Endothelial cell of umbilical vein (primary cell): ENCODE data around the gene CHN1. TPM values are rescaled to one million over a fixed set of nuclear protein-coding genes. Genes with fewer than 3 reads are reported as not detected.

Experiments
- BruUV-seq: library from RNA; stranded (reverse); fragments of 400-500 nt; replicated peaks from 2 replicates; lab custom pipeline; 2021; lab: Mats Ljungman, UMichigan
- CTCF ChIA-PET: fragments of 300-600, 350-600 bp; sonication (Branson Sonifier 250); formaldehyde crosslinking; loops from one replicate; lab custom pipeline; 2021; ENCODE audit warnings: antibody characterized with exemption, inconsistent platforms; lab: Charles Lee
- POLR2A ChIA-PET: fragments of 300-600, 350-600 bp; sonication (Branson Sonifier 250); formaldehyde crosslinking; loops from one replicate; lab custom pipeline; 2021; ENCODE audit warnings: antibody characterized with exemption, inconsistent platforms; lab: Charles Lee
- DNase-seq: peaks from one replicate; pipeline ENCODE4 v3.0.0-alpha.2; 2011; ENCODE audit warnings: low read depth, low spot score
- FAIRE-seq: peaks from 2 replicates; lab custom pipeline; 2011; peaks lifted over from hg19 to GRCh38; lab: Jason Lieb, UNC
- H2AFZ ChIP-seq: 2 replicates; pipeline ENCODE4 v1.6.0; 2012; ENCODE audit warnings: low read depth, low read length, control low read depth, inconsistent platforms
- H3K27ac ChIP-seq: 2 replicates; pipeline ENCODE4 v1.5.1; 2011; ENCODE audit warnings: low read depth, mild to moderate bottlenecking, control low read depth, low read length, moderate library complexity; ENCODE audit not compliant: insufficient read depth
- H3K27me3 ChIP-seq, 2 experiments: 2 replicates each; pipeline versions ENCODE4 v1.6.0 to v1.6.1; 2011; ENCODE audit warnings: low read length in 2 of 2, mixed read lengths in 1 of 2; ENCODE audit not compliant: control insufficient read depth in 2 of 2, insufficient read depth in 2 of 2
- H3K36me3 ChIP-seq, 2 experiments: 2 replicates in 1 of 2; 3 replicates in 1 of 2; pipeline ENCODE4 v1.5.1; 2011; ENCODE audit warnings: low read length in 2 of 2, mild to moderate bottlenecking in 1 of 2, moderate library complexity in 1 of 2; ENCODE audit not compliant: control insufficient read depth in 2 of 2, insufficient read depth in 2 of 2; ENCODE audit errors: extremely low read depth in 1 of 2
- H3K4me1 ChIP-seq: 3 replicates; pipeline ENCODE4 v1.5.1; 2011; ENCODE audit warnings: mild to moderate bottlenecking, low read length; ENCODE audit not compliant: control insufficient read depth, insufficient read depth; ENCODE audit errors: extremely low read depth
- H3K4me2 ChIP-seq: 2 replicates; pipeline ENCODE4 v1.6.1; 2011; ENCODE audit warnings: low read length, control low read depth, mixed read lengths; ENCODE audit not compliant: insufficient read depth
- H3K4me3 ChIP-seq, 3 experiments: fragments of 200-600 bp in 1 of 3; sonication (generic), shearing (Covaris generic) in 1 of 3; replicated peaks in 1 of 3; 2 replicates each; pipeline ENCODE4 v1.5.1; 2011 to 2016; ENCODE audit warnings: control low read depth in 3 of 3, low read length in 3 of 3, mild to moderate bottlenecking in 2 of 3, inconsistent platforms in 1 of 3, low read depth in 1 of 3, moderate library complexity in 1 of 3; ENCODE audit not compliant: insufficient read depth in 1 of 3
- H3K79me2 ChIP-seq: 2 replicates; pipeline ENCODE4 v1.6.0; 2012; ENCODE audit warnings: low read length, inconsistent platforms; ENCODE audit not compliant: control insufficient read depth, insufficient read depth
- H3K9ac ChIP-seq: replicated peaks from 2 replicates; pipeline ENCODE3; 2011; ENCODE audit warnings: low read length, control low read depth; ENCODE audit not compliant: insufficient read depth; ENCODE audit errors: extremely low read depth
- H3K9me1 ChIP-seq: replicated peaks from 3 replicates; pipeline ENCODE4 v1.6.0; 2011; ENCODE audit warnings: mild to moderate bottlenecking, low read length; ENCODE audit not compliant: control insufficient read depth, insufficient read depth; ENCODE audit errors: extremely low read depth
- H3K9me3 ChIP-seq: replicated peaks from 2 replicates; pipeline ENCODE4 v1.5.1; 2012; ENCODE audit warnings: low read length, inconsistent platforms; ENCODE audit not compliant: control insufficient read depth, insufficient read depth
- H4K20me1 ChIP-seq: replicated peaks from 2 replicates; pipeline ENCODE3; 2011; ENCODE audit warnings: mild to moderate bottlenecking, low read length; ENCODE audit not compliant: control insufficient read depth, insufficient read depth; ENCODE audit errors: extremely low read depth
- CTCF ChIP-seq, 2 donors: IDR thresholded peaks; 1 replicate in 1 of 2; 2 replicates in 1 of 2; pipeline ENCODE4 v1.5.1; 2011; ENCODE audit warnings: low read length in 2 of 2, mild to moderate bottlenecking in 2 of 2, moderate library complexity in 2 of 2, control low read depth in 1 of 2, inconsistent platforms in 1 of 2, low read depth in 1 of 2; ENCODE audit not compliant: insufficient read depth in 1 of 2; ENCODE audit errors: extremely low read depth in 1 of 2
- EZH2 ChIP-seq: IDR thresholded peaks from 2 replicates; pipeline ENCODE4 v1.6.1; 2012; ENCODE audit warnings: borderline replicate concordance, low read depth, mild to moderate bottlenecking, moderate library complexity, low read length, inconsistent platforms; ENCODE audit not compliant: severe bottlenecking
- FOS ChIP-seq: IDR thresholded peaks from 2 replicates; pipeline ENCODE4 v1.6.1; 2011; ENCODE audit warnings: mild to moderate bottlenecking, low read length, moderate library complexity, borderline replicate concordance; ENCODE audit not compliant: insufficient read depth
- GATA2 ChIP-seq: IDR thresholded peaks from 2 replicates; pipeline ENCODE4 v1.7.0; 2011; ENCODE audit warnings: low read depth, mild to moderate bottlenecking, moderate library complexity, mixed read lengths, low read length; ENCODE audit not compliant: insufficient read length, insufficient read depth
- MAX ChIP-seq: IDR thresholded peaks from 2 replicates; pipeline ENCODE4 v1.6.1; 2011; ENCODE audit not compliant: insufficient read depth, insufficient read length
- MYC ChIP-seq: IDR thresholded peaks from one replicate; pipeline ENCODE4 v1.6.1; 2011; ENCODE audit warnings: mild to moderate bottlenecking, low read depth, low read length
- POLR2A ChIP-seq: IDR thresholded peaks from 2 replicates; pipeline ENCODE4 v1.6.1; 2012; ENCODE audit warnings: low read depth, mild to moderate bottlenecking, control low read depth, low read length
- POLR2AphosphoS5 ChIP-seq: IDR thresholded peaks from 2 replicates; pipeline ENCODE4 v1.6.1; 2012; ENCODE audit warnings: low read depth, mild to moderate bottlenecking, control low read depth, low read length, moderate library complexity; ENCODE audit not compliant: insufficient read depth
- dilution Hi-C: fragments of 300-500 bp; cut with MboI; formaldehyde crosslinking; loops from one replicate; pipeline ENCODE4 v1.15.0; 2019; ENCODE audit warnings: low sequenced_read_pairs; ENCODE audit not compliant: extremely low pct_ligation_motif_present
- intact Hi-C: fragments of 100-400 bp; cut with micrococcal nuclease; formaldehyde crosslinking; loops from one replicate; pipeline ENCODE4 v1.10.0; 2022
- polyA plus RNA-seq, 4 experiments: library from polyadenylated mRNA; depleted of rRNA in 3 of 4; stranded (reverse) in 3 of 4; unstranded in 1 of 4; fragments of >200 nt; gene quantifications; 2 replicates each; pipeline versions ENCODE4 v1.2.1 to v1.2.3, GENCODE V29; 2011 to 2012; ENCODE audit warnings: missing spikeins in 1 of 4
- total RNA-seq: library from RNA; stranded (reverse); gene quantifications from 2 replicates; pipeline ENCODE4 v1.2.3, GENCODE V29; 2021

CHN1 gene
- total and polyA plus RNA-seq, 2 donors (not counting 3 experiments of a cell fraction or from before 2014, with no cell fraction given): 23.3 to 24.9 TPM

- FAIRE-seq: peak; percentile 15
- Histone ChIP-seq H3K36me3 (no peaks in the 10 kb centered on the region), H3K9me3 (no peaks in the 10 kb centered on the region), H3K9me1 (no peaks in the 10 kb centered on the region), H3K79me2 (no peaks in the 10 kb centered on the region), H3K4me2 (no peak overlapping the region), H4K20me1 (no peaks in the 10 kb centered on the region), H3K9ac (no peak overlapping the region), H3K27me3 (peaks cover 0 to 3% of the 10 kb centered on the region in 2 experiments), H3K4me1 (peaks cover 24% of the 10 kb centered on the region), H3K27ac (no peak overlapping the region), H3K4me3 (no peak overlapping the region), H2AFZ (peak overlapping the region; percentile 30)
- ChIA-PET POLR2A (no interaction called here), CTCF (interaction anchor here (0.7 to 4.8 kb wide), 11 partner anchors 8 to 1088 kb away, joined by 3 to 15 read pairs (median 3); no protein-coding TSS in a partner anchor)
- TF ChIP-seq CTCF (IDR thresholded peaks at IDR 0.05; ENCODE audit: extremely low read depth in 1 of 2, insufficient read depth in 1 of 2, low read depth in 1 of 2, low read length in 2 of 2) (no peak), FOS (no peak)
- DNase-seq: peak; percentile 44
- intact Hi-C loops (loop anchor here (10.0 kb wide), 1 partner anchor 415 kb away; the partner anchor contains the start of gene WIPF1), dilution Hi-C loops (no loop called here)
- no TSS peak for BruUV-seq
Observed at GRCh38 chr2:175009917-175010621, 4.9 kb upstream of the CHN1 start.

GRCh38 chr2:175008801-175009495, 3.8 kb upstream of the CHN1 start:
- H3K79me2 ChIP-seq: no peaks in the 10 kb centered on the region
- H2AFZ ChIP-seq: no peak overlapping the region
- H3K36me3 ChIP-seq: no peaks in the 10 kb centered on the region
- ChIA-PET CTCF (interaction anchor here (0.8 to 4.8 kb wide), 6 partner anchors 10 to 310 kb away, joined by 3 to 15 read pairs (median 4); no protein-coding TSS in a partner anchor), POLR2A (no interaction called here)
- no peaks in the 10 kb centered on the region for H3K9me3 ChIP-seq
- dilution Hi-C loops (no loop called here), intact Hi-C loops (loop anchor here (10.0 kb wide), 1 partner anchor 414 kb away; the partner anchor contains the start of gene WIPF1)
- TF ChIP-seq GATA2 (no peak), MYC (no peak), MAX (no peak), EZH2 (no peak), CTCF (IDR thresholded peaks at IDR 0.05; ENCODE audit: extremely low read depth in 1 of 2, insufficient read depth in 1 of 2, low read depth in 1 of 2, low read length in 2 of 2) (no peak), POLR2AphosphoS5 (no peak), POLR2A (no peak)
- BruUV-seq: no TSS peak
- no peak overlapping the region for H3K4me3 ChIP-seq
- H3K4me2 ChIP-seq: no peak overlapping the region
- peaks cover 0 to 3% of the 10 kb centered on the region in 2 experiments for H3K27me3 ChIP-seq
- no peaks in the 10 kb centered on the region for H4K20me1 ChIP-seq
- H3K9me1 ChIP-seq: no peaks in the 10 kb centered on the region
- H3K4me1 ChIP-seq: peaks cover 23% of the 10 kb centered on the region
- no peak overlapping the region for H3K27ac ChIP-seq
- DNase-seq (no peak), FAIRE-seq (no peak)
- H3K9ac ChIP-seq: no peak overlapping the region
